ENCODE results near the gene UBB. TPM values are rescaled to one million over a fixed set of nuclear protein-coding genes. Genes with fewer than 3 reads are reported as not detected.

Gene UBB
- polyA plus RNA-seq (2011; rRNA removed) (1,944 and 3,172 TPM in 2 replicates), polyA minus RNA-seq (2011; rRNA and poly(A)+ RNA removed) (2,374 and 2,983 TPM in 2 replicates)

GRCh38 chr17:16380640-16381495, at the start of gene UBB:
Gene UBB (plus strand): TSS chr17:16381091. CDS start chr17:16381908, 817 bp downstream.
- Histone ChIP-seq H3K27me3 (ENCODE audit: control insufficient read depth, insufficient read depth, low read length) (no peaks in the 10 kb centered on the region), H3K27ac (ENCODE audit: low read depth, low read length) (peak within 1 kb of the TSS; percentile 94), H3K4me3 (ENCODE audit: low read depth, low read length) (peak within 1 kb of the TSS; percentile 87), H3K9me3 (ENCODE audit: control insufficient read depth, insufficient read depth, low read length) (no peaks in the 10 kb centered on the region; the same call in 1 of the 2 replicates)
- POLR2A ChIA-PET: interaction anchor here (0.5 to 4.4 kb wide), 53 partner anchors 8 to 1455 kb away, joined by 3 to 102 read pairs (median 5); partner anchors contain the start of genes CENPV, LRRC75A, NCOR1 and PIGL
- CTCF ChIA-PET: interaction anchor here (0.6 kb wide), 1 partner anchor 57 kb away, joined by 10 read pairs; no protein-coding TSS in a partner anchor
- peak; percentile 99 for DNase-seq (ENCODE audit: low read depth, low spot score)
- TF ChIP-seq, protein P1, sequence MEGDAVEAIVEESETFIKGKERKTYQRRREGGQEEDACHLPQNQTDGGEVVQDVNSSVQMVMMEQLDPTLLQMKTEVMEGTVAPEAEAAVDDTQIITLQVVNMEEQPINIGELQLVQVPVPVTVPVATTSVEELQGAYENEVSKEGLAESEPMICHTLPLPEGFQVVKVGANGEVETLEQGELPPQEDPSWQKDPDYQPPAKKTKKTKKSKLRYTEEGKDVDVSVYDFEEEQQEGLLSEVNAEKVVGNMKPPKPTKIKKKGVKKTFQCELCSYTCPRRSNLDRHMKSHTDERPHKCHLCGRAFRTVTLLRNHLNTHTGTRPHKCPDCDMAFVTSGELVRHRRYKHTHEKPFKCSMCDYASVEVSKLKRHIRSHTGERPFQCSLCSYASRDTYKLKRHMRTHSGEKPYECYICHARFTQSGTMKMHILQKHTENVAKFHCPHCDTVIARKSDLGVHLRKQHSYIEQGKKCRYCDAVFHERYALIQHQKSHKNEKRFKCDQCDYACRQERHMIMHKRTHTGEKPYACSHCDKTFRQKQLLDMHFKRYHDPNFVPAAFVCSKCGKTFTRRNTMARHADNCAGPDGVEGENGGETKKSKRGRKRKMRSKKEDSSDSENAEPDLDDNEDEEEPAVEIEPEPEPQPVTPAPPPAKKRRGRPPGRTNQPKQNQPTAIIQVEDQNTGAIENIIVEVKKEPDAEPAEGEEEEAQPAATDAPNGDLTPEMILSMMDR (IDR thresholded peaks at IDR 0.05; ENCODE audit: low read depth, low read length): no peak

- Histone ChIP-seq H3K27ac (ENCODE audit: low read depth, low read length) (no peak overlapping the region), H3K4me3 (ENCODE audit: low read depth, low read length) (no peak overlapping the region), H3K27me3 (ENCODE audit: control insufficient read depth, insufficient read depth, low read length) (no peaks in the 10 kb centered on the region), H3K9me3 (ENCODE audit: control insufficient read depth, insufficient read depth, low read length) (no peaks in the 10 kb centered on the region)
- ChIA-PET CTCF (interaction anchor here (0.9 to 1.4 kb wide), 2 partner anchors 11 to 25 kb away, joined by 5 to 7 read pairs; no protein-coding TSS in a partner anchor), POLR2A (interaction anchor here (0.6 kb wide), 1 partner anchor 47 kb away, joined by 3 read pairs; no protein-coding TSS in a partner anchor)
- no peak for DNase-seq (ENCODE audit: low read depth, low spot score)
- TF ChIP-seq, protein P1 (IDR thresholded peaks at IDR 0.05; ENCODE audit: low read depth, low read length): no peak
Measured at GRCh38 chr17:16338391-16338790, 42.5 kb upstream of the UBB start.

DNA sequence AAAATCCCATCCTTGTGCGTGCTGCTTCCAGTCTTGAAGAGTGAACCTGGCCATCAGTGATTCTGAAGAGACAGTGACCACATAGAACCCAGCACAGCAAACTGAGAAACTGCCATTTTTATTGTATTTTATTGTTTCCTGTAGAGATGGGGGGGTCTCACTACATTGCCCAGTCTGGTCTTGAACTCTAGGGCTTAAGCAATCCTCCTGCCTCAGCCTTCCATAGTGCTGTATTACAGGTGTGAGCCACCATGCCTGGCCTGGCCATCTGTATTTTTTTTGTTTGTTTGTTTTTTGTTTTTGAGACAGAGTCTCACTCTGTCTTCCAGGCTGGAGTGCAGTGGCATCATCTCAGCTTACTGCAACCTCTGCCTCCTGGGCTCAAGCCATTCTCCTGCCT, 41.5 kb upstream of the UBB start:
- no peak overlapping the region for H3K4me3 ChIP-seq (ENCODE audit: low read depth, low read length)
- ChIA-PET POLR2A (no interaction called here), CTCF (interaction anchor here (1.4 to 3.1 kb wide), 2 partner anchors 14 to 24 kb away, joined by 7 to 9 read pairs; partner anchors contain the start of gene CENPV)
- H3K9me3 ChIP-seq (ENCODE audit: control insufficient read depth, insufficient read depth, low read length): no peaks in the 10 kb centered on the region
- no peaks in the 10 kb centered on the region for H3K27me3 ChIP-seq (ENCODE audit: control insufficient read depth, insufficient read depth, low read length)
- TF ChIP-seq, protein P1 (IDR thresholded peaks at IDR 0.05; ENCODE audit: low read depth, low read length): no peak
- H3K27ac ChIP-seq (ENCODE audit: low read depth, low read length): no peak overlapping the region
- no peak for DNase-seq (ENCODE audit: low read depth, low spot score)

GRCh38 chr17:16339959-16340358, 40.9 kb upstream of the UBB start:
- H3K4me3 ChIP-seq (ENCODE audit: low read depth, low read length): no peak overlapping the region
- H3K27me3 ChIP-seq (ENCODE audit: control insufficient read depth, insufficient read depth, low read length): no peaks in the 10 kb centered on the region
- ChIA-PET POLR2A (no interaction called here), CTCF (interaction anchor here (3.1 kb wide), 1 partner anchor 14 kb away, joined by 9 read pairs; the partner anchor contains the start of gene CENPV)
- DNase-seq (ENCODE audit: low read depth, low spot score): no peak
- no peaks in the 10 kb centered on the region for H3K9me3 ChIP-seq (ENCODE audit: control insufficient read depth, insufficient read depth, low read length)
- TF ChIP-seq, protein P1 (IDR thresholded peaks at IDR 0.05; ENCODE audit: low read depth, low read length): no peak
- no peak overlapping the region for H3K27ac ChIP-seq (ENCODE audit: low read depth, low read length)

Measured in AG04450 (cell line).